ENCODE measurements around the gene EIF4EBP3.

The EIF4EBP3 gene
- 0.27 to 0.62 reads per million in 2 donors for total RNA-seq

- peak; percentile 64 to 93 (median 75) for DNase-seq
Measured at GRCh38 chr5:140547508-140548299, at the start of gene EIF4EBP3. Gene EIF4EBP3, plus strand, starts transcription at chr5:140547662. Its CDS starts 76 bp downstream, at chr5:140547738.

GRCh38 chr5:140497897-140498296 is 49.6 kb upstream of the EIF4EBP3 start:
- DNase-seq: peak in 1 of 5 experiments; percentile 8

GRCh38 chr5:140498591-140498990 is 48.9 kb upstream of the EIF4EBP3 start:
- no peak for DNase-seq

GRCh38 chr5:140502834-140503233 is 44.6 kb upstream of the EIF4EBP3 start:
- peak in 1 of 5 experiments; percentile 1 for DNase-seq

GRCh38 chr5:140509898-140510297 is 37.6 kb upstream of the EIF4EBP3 start:
- no peak for DNase-seq

- no peak for DNase-seq
Measured at GRCh38 chr5:140513124-140513523, 34.3 kb upstream of the EIF4EBP3 start.

- DNase-seq: no peak
Measured at GRCh38 chr5:140524003-140524402, 23.5 kb upstream of the EIF4EBP3 start.

- no peak for DNase-seq
Measured at GRCh38 chr5:140540227-140540626, 7.2 kb upstream of the EIF4EBP3 start.

- DNase-seq: no peak
Measured at GRCh38 chr5:140542972-140543371, 4.5 kb upstream of the EIF4EBP3 start.

- DNase-seq: no peak
Measured at GRCh38 chr5:140544986-140545385, 2.5 kb upstream of the EIF4EBP3 start.

GRCh38 chr5:140545606-140546005 is 1.9 kb upstream of the EIF4EBP3 start:
- no peak for DNase-seq

GRCh38 chr5:140546851-140547507 is 483 bp upstream of the EIF4EBP3 start:
- no peak for DNase-seq

- no peak for DNase-seq
Measured at GRCh38 chr5:140548300-140548688, 832 bp downstream of the EIF4EBP3 start.

- no peak for DNase-seq
Measured at GRCh38 chr5:140548791-140549190, 1.3 kb downstream of the EIF4EBP3 start.

- no peak for DNase-seq
Measured at GRCh38 chr5:140549237-140550144, 2.0 kb downstream of the EIF4EBP3 start.

- DNase-seq: no peak
Measured at GRCh38 chr5:140550147-140551079, 3.0 kb downstream of the EIF4EBP3 start.

GRCh38 chr5:140551872-140552271 is 4.4 kb downstream of the EIF4EBP3 start:
- no peak for DNase-seq

GRCh38 chr5:140553657-140554056 is 6.2 kb downstream of the EIF4EBP3 start:
- DNase-seq: no peak

- no peak for DNase-seq
Measured at GRCh38 chr5:140554454-140554853, 7.0 kb downstream of the EIF4EBP3 start.

- peak in 1 of 5 experiments; percentile 33 for DNase-seq
Measured at GRCh38 chr5:140555747-140556312, 8.4 kb downstream of the EIF4EBP3 start.

GRCh38 chr5:140556438-140556837 is 9.0 kb downstream of the EIF4EBP3 start:
- DNase-seq: peak in 2 of 5 experiments; percentile 38 to 68
